Hepatic stellate cell (primary cell): ENCODE results near the gene TTC19.

Experiments
- DNase-seq: peaks from one replicate; pipeline ENCODE4 v3.0.0; 2011; ENCODE audit warnings: low spot score

Gene TTC19, protein sequence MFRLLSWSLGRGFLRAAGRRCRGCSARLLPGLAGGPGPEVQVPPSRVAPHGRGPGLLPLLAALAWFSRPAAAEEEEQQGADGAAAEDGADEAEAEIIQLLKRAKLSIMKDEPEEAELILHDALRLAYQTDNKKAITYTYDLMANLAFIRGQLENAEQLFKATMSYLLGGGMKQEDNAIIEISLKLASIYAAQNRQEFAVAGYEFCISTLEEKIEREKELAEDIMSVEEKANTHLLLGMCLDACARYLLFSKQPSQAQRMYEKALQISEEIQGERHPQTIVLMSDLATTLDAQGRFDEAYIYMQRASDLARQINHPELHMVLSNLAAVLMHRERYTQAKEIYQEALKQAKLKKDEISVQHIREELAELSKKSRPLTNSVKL

DNA sequence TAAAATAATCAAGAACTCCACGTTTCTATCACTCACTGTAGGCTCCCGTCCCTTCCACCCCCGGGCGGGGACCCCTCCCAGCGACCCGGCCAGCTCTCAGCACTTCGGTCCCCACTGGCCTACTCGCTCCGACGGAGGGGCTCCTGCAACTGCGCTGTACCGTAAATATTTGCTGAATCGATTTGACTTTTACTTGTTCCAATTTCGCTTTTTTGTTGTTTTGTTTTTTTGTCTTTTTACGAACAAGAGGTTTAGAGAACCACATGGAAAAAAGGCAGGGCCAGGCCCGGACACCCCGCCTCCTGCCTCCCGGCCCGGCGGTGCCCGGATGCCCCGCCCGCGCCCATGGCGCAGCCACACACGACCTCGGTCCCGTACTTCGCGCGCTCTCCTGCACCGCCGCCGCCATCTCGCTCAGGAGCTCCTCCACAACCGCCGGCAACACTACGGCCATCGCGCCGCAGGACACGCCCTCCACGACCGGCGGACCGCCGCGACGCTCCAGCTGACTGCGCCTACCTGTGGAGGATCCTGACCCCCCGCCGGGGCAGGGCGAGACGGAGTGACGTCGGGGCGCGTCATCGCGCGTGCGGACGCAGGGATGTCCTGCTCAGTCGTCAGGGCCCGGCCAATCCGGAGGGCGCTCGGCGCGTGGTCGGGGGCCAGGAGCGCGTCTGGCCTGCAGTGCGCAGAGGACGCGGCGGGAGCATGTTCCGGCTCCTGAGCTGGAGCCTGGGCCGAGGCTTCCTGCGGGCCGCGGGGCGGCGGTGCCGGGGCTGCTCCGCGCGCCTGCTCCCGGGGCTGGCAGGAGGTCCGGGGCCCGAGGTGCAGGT lies at the start of gene TTC19, which contains the start of gene ZSWIM7:
Gene TTC19 (plus strand): TSS at position 684 of the 833 bp plus-strand sequence. CDS start 25 bp downstream, at position 709.
Gene ZSWIM7 (minus strand): TSS at position 564 of the 833 bp plus-strand sequence. CDS start 110 bp downstream, at position 454.
- peak; percentile 96 for DNase-seq

DNA sequence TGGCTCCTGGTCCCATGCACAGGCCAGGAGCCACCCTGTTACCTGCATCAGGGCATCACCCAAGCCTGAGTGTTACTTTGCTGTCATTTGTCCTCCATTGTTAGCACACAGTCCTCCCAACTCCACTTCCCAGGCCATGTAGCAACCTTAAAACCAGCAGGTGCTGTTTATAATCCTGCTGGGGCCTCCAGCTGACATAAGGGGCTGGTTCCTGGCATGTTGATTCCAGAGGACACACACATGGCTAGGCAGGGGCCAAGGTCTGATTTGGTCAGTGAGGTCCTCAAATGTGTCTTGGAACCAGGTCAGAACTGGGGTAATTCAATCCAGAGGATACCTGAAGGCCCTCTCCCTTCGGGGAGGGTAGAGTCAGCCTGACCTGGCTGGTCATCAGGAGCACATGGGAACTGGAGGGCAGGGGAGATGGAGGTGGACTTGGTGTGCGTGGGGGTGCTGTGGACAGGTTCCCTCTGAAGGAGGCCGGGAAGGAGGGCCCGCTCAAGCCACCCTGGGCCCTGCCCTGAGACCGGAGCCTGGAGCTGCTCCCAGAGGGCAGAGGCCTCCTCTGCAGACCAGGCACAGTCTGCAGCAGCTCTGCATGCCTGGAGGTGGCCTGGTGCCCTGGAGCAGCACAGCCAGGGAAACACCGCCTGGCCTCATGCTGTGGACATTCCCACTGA lies 48.1 kb upstream of the TTC19 start:
- DNase-seq, result no peak

DNA sequence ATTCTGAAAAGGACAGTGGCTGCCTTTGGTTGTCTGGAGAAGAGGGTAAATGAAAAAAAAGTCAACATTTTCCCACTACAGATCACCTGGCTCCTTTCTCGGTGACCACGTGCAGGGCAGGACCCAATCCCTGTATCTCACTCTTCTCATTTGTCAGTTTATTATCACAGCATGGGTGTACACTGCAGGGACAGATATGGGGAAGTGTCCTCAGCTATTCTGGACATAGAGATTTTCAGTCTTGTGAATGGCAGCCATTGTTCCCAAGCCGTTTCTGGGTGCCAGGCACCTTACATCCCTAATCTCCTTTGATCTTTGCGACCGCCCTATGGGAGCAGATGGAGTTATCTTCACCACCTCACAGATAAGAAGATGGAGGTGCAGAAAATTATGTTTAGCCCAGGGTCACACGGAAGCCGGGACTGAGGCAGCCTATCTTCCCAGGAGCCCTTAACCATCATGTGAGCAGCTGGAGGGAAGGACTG lies 47.5 kb upstream of the TTC19 start:
- DNase-seq, result no peak

DNA sequence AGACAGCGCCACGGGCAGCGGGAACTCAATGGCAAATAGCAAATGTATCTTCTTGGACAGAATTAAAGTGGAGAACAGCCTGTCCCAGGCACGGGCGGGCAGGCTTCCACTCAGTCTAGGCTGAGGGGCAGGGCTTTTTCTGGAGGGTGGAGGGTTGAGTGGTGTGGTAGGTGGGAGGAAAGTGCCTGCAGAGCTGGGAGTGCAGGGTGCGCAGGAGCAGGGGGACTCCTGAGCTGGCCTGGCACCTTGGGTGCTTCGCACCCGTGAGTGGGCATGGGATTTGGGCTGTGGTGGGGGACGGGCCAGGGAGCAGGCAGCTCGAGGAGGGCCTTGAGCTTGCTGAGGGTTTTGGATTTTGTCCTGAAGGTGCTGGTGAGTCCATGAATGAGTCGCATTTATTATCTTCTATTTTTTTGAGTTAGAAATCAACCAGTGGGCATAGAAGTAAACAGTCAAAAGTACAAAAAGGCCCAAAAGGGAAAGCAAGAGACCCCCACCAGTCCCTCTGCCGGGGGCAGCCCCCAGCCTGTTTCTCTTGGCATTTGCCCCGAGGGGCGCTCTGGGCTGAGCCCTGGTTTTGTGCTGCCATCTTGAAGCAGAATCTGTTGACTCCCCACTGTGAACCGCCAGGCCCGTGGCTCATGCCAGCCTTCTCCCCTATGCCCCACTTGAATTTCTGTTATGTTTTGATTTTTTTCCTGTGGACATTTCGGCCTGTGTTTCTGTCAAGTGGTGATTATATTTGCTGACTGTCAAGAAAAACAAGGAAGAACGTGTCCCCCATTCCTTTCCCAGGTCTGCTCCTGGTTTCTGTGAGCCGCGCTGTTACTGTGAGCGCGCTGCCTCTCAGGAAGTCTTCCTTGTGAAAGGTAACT lies 46.5 kb upstream of the TTC19 start:
- no peak for DNase-seq

DNA sequence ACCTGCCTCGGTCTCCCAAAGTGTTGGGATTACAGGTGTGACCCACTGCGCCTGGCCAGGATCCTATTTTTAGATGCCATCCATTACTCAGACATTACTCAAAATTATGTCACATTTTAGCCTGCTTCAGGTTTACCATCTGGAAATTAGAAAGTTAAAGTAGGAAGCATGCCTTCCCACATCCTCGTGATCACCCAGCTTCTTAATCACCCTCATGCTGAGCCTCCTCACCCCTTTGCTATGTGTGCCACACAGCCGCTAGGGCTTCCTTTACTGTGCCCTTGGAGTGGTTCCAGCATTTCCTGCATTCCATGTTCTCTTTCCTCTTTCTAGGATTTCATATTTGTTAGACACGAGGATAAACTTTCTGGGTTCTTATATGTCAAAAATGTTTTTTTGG lies 45.4 kb upstream of the TTC19 start:
- DNase-seq, result peak; percentile 78

DNA sequence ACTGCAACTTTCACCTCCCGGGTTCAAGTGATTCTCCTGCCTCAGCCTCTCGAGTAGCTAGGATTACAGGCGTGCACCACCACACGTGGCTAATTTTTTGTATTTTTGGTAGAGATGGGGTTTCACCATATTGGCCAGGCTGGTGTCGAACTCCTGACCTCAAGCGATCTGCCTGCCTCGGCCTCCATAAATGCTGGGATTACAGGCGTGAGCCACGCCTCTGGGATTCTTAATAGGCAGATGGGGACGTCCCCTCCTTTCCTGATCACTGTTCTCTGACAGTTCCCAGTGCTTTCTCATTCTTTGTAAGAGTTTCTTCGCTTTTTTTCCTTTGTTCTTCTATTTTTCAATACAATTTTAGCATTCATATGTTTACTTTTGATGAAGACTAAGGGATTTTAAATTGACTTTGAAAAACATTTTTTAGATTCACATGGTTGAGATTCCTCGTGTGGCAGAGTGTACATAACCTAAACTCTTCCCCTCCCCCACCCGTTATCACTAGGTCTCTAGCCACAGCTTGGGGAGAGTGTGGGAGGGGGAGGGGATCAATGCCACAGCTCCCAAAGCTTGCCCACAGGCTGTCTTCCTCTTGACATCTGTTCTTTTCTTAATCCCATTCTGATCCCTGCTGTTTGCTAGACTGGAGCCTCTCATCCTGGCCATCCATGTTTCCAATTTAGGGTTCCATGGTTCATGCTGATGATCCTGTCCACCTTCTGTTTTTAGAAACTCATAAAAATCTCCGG lies 43.7 kb upstream of the TTC19 start:
- DNase-seq, result no peak

DNA sequence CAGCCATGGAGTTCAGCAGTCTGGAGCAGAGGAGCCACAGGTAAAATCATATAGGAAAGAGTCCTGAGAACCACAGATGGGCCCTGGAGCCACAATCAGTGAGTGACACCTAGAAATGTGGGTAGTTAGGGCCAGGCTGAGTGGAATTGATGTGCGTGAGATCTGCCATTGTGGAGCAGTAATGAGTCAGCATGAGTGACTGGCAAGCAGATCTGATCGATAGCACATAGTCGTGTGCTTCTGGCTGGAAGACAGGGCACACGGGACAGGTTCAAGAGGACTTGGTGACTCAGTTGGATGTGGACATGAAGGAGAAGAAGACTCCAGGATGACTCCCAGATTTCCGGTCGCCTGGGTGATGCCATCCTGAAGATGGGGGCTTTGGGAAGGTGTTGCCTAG lies 42.4 kb upstream of the TTC19 start:
- no peak for DNase-seq

DNA sequence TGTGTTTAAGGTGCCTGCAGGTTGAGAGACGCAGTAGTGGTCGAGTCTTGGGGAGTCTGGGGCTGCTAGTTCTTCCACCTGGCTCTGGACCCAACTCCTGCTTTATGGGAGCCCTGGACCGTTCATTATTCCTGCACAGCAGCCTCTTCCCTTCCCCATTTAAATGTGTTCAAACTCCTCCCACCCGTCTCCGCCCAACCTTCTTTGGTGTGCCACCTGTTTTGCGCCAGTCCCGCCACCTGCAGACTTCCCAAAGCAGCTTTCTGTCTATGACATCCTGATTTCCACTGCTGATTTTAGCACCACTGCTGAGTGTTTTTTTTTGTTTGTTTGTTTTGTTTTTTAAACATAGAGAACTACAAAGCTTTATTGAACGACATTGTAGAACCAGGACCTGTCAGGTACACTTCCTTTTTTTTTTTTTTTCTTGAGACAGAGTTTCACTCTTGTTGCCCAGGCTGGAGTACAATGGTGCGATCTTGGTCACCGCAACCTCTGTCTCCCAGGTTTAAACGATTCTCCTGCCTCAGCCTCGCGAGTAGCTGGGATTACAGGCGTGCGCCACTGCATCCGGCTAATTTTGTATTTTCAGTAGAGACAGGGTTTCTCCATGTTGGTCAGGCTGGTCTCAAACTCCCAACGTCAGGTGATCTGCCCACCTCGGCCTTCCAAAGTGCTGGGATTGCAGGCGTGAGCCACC lies 41.9 kb upstream of the TTC19 start:
- DNase-seq, result no peak

DNA sequence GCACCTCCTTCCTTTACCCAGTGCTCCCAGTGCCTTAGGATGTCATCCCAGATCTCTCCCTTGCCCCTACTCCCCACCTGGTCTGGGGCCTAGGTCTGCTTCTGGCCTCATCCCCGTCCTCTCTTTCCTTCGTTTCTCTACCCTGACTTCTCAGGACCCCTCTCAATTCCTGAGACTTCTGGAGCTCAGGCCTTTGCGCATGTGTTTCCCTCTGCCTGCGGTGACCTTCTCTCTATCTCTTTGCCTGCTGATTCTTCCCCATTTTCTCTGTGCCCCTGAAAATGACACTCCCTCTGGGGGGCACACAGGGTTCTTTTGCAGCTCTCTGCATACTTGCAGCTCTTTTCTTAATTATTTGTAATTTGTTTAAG lies 41.2 kb upstream of the TTC19 start:
- no peak for DNase-seq

DNA sequence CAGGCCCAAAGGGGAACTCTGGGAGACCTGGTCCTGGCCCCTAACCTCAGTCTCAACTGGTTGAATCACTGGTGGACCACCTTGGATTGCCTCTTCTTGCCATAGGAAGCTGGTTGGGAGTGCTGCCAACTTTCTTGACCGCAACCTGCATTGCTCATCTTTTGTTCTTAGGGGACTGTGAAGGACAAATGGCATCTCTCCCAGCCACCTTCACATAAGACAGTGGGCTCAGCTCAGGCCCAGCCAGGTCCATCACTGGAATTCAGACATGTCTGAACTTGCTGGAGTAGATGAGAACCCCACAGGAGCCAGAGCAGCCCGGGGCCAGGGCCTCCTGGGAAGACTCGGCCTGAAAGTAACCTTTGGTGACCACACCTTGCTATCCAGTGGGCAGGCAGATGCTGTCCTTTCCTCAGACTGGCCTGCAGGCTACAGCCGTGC lies 35.9 kb upstream of the TTC19 start:
- no peak for DNase-seq

DNA sequence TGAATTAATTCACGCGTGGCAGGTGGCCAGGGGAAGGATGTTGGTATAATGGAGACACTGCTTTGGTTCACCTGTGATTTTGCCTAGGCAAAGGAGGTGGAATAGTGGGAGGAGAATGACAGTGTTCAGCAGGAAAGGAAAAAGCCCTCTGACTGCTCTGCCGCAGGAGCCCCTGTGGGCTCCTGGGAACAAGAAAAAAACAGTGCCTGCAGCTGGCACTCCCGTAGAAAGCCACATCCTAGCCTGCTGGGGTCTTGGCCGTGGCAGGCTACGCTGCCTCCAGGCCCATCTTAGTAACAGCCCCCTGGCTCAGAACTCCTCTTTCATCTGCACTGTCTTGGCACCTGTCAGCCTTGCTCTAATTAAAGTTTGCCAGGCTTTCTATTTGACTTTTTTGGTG lies 34.1 kb upstream of the TTC19 start:
- DNase-seq, result no peak

DNA sequence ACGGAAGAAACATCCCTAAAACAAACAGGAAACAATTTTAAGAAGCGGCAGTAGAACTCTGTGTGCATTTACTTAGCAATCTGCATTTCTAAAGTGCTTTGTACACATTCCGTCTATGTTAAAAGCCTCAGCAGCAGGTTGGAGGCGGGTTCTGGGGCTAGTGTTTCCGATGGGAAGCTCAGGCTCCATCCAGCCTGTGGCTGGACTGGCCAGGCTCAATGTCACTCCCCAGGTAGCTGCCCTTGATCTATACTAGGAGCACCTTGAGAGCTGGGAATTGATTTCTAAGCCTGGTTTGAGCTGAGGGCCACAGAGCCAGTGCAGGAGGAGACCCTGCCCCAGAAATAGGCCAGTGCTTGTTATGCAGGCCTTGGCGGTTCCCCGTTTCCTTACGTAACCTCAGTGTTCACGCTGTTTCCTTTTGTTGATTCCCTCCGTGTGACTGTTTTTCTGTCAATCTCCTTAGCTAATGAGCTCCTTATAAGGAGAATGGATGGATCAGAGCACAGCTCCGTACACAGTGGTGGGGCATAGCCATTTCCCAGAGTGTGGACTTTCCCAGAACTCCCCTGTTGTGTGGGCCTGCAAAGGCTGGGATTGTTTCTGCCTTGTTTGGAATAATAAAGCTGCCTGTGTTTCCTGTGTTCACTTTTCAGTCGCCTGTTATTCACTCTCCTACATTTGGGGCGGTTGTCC lies 33.3 kb upstream of the TTC19 start:
- no peak for DNase-seq

DNA sequence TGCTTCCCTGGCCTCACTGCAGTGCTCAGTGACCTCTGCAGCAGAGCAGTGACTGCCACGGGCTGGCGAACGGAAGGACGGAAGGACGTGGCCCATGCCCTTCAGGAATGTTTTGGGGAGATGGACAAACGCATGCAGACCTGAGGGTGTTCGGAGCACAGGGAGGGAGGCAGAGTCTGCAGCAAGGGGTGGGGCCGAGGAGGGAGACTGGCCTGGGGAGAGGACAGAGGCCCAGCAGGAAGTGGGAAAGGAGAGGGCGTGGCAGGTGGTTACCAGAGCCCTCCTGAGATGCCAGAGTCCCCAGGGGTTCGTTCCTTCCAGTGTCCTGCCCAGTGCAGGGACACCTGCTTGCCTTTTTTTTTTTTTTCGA lies 32.8 kb upstream of the TTC19 start:
- no peak for DNase-seq

DNA sequence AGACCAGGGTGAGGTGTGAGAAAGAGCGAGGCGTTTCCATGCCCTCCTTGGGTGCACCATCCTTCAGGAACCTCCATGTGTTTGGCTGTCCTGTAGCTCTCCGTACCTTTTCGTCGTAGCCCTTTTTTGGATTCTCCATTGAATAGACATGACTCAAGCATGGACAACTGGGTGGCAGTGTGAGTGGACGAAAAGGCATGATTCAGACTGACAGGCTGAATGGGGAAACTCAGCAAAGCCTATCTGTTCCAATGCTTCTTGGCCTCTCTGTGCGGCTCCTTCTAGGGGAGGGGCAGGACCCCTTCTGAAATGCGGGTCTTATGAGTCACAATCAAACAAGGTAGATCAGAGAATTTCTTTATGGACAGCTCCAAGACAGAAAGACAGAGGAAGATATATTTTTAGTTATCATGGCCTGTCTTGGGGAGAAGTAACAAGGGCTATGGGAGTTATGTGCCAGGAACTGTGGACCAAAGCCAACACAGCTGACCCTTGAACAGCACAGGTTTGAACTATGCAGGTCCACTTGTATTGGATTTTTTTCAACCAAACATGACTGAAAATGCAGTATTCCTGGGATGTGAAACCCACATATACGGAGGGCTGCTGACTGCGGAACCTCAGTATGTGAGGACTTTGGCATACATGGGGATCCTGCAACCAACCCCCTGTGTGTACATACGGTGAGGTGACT lies 31.8 kb upstream of the TTC19 start:
- DNase-seq, result no peak

DNA sequence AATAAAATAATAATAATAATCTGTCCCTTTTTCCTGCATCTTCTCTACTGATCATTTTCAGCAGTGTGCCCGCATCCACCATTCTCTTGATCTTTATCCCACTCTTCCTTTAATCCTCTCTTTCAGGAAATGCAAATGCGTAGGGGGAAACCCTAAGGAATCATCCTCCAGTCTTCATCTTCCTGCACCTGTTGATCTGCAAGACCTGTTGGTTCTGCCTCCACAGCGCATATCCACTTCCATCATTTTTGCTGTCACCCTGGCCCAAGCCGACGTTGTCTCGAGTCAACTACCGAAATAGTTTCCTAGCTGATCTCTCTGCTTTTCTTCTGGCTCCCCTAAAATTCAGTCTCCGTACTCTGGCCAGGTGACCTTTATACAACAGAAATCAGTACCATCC lies 30.2 kb upstream of the TTC19 start:
- no peak for DNase-seq

DNA sequence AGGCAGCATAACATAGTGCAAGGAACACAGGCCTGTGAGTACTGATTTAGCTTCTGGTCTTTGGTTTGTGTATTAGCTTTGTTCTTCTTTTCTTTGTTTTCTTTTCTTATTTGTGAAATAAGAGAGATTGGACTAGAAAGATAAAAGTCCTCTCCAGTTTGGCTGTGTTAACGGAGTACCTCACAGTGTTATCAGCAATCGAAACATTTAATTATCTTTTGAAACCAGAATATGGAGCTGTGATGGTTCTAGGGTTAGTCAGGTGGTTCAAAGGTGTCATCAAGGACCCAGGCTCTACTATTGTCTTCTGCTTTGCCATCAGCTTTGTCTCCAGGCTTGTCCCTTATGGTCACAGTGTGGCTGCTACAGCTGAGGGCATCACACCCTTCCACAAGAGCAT lies 29.1 kb upstream of the TTC19 start:
- DNase-seq, result no peak

DNA sequence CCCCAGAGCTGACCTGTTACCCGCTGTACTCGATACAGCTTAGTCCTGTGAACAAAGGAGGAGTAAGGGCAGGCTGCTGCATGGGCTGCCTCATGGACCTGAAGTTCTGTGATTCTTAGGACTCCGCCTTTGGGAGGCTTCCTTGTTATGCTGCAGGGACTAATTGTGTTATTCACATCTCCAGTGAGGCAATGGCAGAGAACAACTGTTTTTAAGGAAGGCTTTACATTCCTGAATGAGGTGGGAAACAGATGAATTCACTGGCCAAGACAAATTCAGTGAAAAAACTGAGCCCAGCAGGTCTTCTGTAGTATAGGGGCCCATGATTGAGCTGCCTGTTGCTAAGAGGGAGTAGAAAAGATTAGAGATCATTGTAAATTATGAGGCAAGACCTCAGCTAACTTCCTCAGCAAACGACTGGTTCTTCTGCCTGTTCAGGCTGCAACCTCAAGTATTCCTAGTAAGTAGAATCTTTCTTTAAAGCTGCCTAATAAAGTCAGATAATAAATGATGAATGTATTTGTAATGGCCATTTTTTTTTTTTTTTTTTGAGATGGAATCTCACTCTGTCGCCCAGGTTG lies 28.4 kb upstream of the TTC19 start:
- no peak for DNase-seq

DNA sequence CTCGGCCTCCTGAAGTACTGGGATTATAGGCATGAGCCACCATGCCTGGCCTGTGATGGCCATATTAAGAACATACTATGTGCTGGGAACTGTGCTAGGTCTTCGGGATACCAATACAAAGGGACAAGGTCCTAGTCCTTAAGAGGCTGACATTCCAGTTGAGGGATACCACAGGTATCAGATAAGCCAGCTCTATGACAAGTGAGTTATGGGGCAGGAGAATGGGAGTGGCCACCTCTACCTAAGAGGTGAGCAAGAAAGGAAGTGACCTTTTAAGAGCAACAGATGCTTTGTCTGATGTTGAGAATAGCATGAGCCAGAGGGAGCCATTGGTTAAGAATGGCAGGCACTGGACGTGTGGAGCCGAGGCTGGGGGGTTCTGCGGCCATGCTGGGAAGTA lies 27.7 kb upstream of the TTC19 start:
- DNase-seq, result no peak
